ENCODE measurements around the gene TOX2. TPM values are rescaled to one million over a fixed set of nuclear protein-coding genes. Genes with fewer than 3 reads are reported as not detected.

Gene TOX2
- total RNA-seq, 2 experiments from 2014 or later = 0.23 TPM; not detected in 1

- no peaks in the 10 kb centered on the region for H3K9me3 ChIP-seq (ENCODE audit: low read length)
- H4K20me1 ChIP-seq (ENCODE audit: insufficient read depth, low read length) = no peaks in the 10 kb centered on the region
- no peak overlapping the region for H3K4me2 ChIP-seq (ENCODE audit: low read length)
- no TSS peak for BruUV-seq (replicated peaks)
- no peaks in the 10 kb centered on the region for H3K9me2 ChIP-seq (ENCODE audit: insufficient read depth, low read length)
- no peak overlapping the region for H2AFZ ChIP-seq (ENCODE audit: low read length)
- H3K4me3 ChIP-seq (ENCODE audit: low read depth, low read length, poor library complexity, severe bottlenecking) = no peak overlapping the region
- no peaks in the 10 kb centered on the region for H3K4me1 ChIP-seq (ENCODE audit: insufficient read depth, low read length, poor library complexity, severe bottlenecking)
- no peaks in the 10 kb centered on the region for H3K36me3 ChIP-seq (ENCODE audit: insufficient read depth, low read length)
- H3K27ac ChIP-seq (ENCODE audit: low read depth, low read length, poor library complexity, severe bottlenecking) = no peak overlapping the region
- DNase-seq (ENCODE audit: low spot score) = no peak
- intact Hi-C loops (cut with micrococcal nuclease; ENCODE audit: unreplicated experiment) = no loop called here
- POLR2A ChIA-PET = no interaction called here
- no peaks in the 10 kb centered on the region for H3K79me2 ChIP-seq (ENCODE audit: insufficient read depth, low read depth, low read length)
- CTCF ChIA-PET (ENCODE audit: unreplicated experiment) = no interaction called here
- TF ChIP-seq CTCF (conservative IDR thresholded peaks at IDR 0.05; ENCODE audit: low read length) (no peak), EZH2phosphoT487 (IDR thresholded peaks at IDR 0.05; ENCODE audit: borderline replicate concordance, low read depth, low read length) (no peak)
Measured at GRCh38 chr20:44065401-44066340, 151.0 kb downstream of the TOX2 start.

- POLR2A ChIA-PET = no interaction called here
- no peak for TF ChIP-seq EZH2phosphoT487 (IDR thresholded peaks at IDR 0.05; ENCODE audit: borderline replicate concordance, low read depth, low read length)
- TF ChIP-seq CTCF (conservative IDR thresholded peaks at IDR 0.05; ENCODE audit: low read length) = no peak
- no peak overlapping the region for H3K27ac ChIP-seq (ENCODE audit: low read depth, low read length, poor library complexity, severe bottlenecking)
- H3K36me3 ChIP-seq (ENCODE audit: insufficient read depth, low read length) = no peaks in the 10 kb centered on the region
- H3K79me2 ChIP-seq (ENCODE audit: insufficient read depth, low read depth, low read length) = no peaks in the 10 kb centered on the region
- no peak overlapping the region for H2AFZ ChIP-seq (ENCODE audit: low read length)
- no peaks in the 10 kb centered on the region for H3K4me1 ChIP-seq (ENCODE audit: insufficient read depth, low read length, poor library complexity, severe bottlenecking)
- BruUV-seq (replicated peaks) = no TSS peak
- intact Hi-C loops (cut with micrococcal nuclease; ENCODE audit: unreplicated experiment) = no loop called here
- no peak for DNase-seq (ENCODE audit: low spot score)
- H3K9me3 ChIP-seq (ENCODE audit: low read length) = no peaks in the 10 kb centered on the region
- H3K4me3 ChIP-seq (ENCODE audit: low read depth, low read length, poor library complexity, severe bottlenecking) = no peak overlapping the region
- no peak overlapping the region for H3K4me2 ChIP-seq (ENCODE audit: low read length)
- no peaks in the 10 kb centered on the region for H3K9me2 ChIP-seq (ENCODE audit: insufficient read depth, low read length)
- H4K20me1 ChIP-seq (ENCODE audit: insufficient read depth, low read length) = no peaks in the 10 kb centered on the region
- CTCF ChIA-PET (ENCODE audit: unreplicated experiment) = no interaction called here
Measured at GRCh38 chr20:44066645-44067606, 152.3 kb downstream of the TOX2 start.
